ENCODE measurements around the gene C5orf46.

DNA sequence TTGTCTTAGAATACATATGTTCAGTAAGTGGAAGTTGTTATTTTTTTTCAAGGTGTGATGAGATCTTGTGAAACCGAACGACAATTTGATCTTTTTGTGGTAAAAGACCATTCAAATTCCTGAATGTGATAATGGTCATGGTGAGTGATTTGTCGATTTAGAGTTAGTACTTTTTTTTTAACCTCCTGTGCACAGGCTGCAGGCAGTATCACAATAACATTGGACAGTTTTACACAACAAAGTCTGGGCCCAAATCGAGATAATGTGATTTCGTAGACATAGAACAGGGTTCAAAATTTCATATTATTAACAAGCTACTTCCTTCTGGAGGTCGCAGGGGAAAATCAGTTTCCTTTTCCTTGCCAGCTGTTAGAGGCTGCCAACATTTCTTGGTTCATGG, 48.6 kb upstream of the C5orf46 start:
- TF ChIP-seq RAD21 (IDR thresholded peaks at IDR 0.05; ENCODE audit: low read length) (no peak), POLR2AphosphoS5 (IDR thresholded peaks at IDR 0.05; ENCODE audit: low read depth, low read length) (no peak), JUND (IDR thresholded peaks at IDR 0.05) (no peak), RCOR1 (IDR thresholded peaks at IDR 0.05; ENCODE audit: low read length) (no peak), MXI1 (IDR thresholded peaks at IDR 0.05; ENCODE audit: low read depth, low read length) (no peak), EP300 (IDR thresholded peaks at IDR 0.05; ENCODE audit: borderline replicate concordance in 1 of 2, low read depth in 1 of 2, low read length in 1 of 2) (no peak), NRF1 (IDR thresholded peaks at IDR 0.05; ENCODE audit: low read depth, low read length) (no peak), TCF12 (IDR thresholded peaks at IDR 0.05) (no peak), ELF1 (IDR thresholded peaks at IDR 0.05) (no peak)
- TF ChIP-seq, protein P1, sequence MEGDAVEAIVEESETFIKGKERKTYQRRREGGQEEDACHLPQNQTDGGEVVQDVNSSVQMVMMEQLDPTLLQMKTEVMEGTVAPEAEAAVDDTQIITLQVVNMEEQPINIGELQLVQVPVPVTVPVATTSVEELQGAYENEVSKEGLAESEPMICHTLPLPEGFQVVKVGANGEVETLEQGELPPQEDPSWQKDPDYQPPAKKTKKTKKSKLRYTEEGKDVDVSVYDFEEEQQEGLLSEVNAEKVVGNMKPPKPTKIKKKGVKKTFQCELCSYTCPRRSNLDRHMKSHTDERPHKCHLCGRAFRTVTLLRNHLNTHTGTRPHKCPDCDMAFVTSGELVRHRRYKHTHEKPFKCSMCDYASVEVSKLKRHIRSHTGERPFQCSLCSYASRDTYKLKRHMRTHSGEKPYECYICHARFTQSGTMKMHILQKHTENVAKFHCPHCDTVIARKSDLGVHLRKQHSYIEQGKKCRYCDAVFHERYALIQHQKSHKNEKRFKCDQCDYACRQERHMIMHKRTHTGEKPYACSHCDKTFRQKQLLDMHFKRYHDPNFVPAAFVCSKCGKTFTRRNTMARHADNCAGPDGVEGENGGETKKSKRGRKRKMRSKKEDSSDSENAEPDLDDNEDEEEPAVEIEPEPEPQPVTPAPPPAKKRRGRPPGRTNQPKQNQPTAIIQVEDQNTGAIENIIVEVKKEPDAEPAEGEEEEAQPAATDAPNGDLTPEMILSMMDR (IDR thresholded peaks at IDR 0.05): no peak
- TF ChIP-seq, protein P2, sequence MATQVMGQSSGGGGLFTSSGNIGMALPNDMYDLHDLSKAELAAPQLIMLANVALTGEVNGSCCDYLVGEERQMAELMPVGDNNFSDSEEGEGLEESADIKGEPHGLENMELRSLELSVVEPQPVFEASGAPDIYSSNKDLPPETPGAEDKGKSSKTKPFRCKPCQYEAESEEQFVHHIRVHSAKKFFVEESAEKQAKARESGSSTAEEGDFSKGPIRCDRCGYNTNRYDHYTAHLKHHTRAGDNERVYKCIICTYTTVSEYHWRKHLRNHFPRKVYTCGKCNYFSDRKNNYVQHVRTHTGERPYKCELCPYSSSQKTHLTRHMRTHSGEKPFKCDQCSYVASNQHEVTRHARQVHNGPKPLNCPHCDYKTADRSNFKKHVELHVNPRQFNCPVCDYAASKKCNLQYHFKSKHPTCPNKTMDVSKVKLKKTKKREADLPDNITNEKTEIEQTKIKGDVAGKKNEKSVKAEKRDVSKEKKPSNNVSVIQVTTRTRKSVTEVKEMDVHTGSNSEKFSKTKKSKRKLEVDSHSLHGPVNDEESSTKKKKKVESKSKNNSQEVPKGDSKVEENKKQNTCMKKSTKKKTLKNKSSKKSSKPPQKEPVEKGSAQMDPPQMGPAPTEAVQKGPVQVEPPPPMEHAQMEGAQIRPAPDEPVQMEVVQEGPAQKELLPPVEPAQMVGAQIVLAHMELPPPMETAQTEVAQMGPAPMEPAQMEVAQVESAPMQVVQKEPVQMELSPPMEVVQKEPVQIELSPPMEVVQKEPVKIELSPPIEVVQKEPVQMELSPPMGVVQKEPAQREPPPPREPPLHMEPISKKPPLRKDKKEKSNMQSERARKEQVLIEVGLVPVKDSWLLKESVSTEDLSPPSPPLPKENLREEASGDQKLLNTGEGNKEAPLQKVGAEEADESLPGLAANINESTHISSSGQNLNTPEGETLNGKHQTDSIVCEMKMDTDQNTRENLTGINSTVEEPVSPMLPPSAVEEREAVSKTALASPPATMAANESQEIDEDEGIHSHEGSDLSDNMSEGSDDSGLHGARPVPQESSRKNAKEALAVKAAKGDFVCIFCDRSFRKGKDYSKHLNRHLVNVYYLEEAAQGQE (IDR thresholded peaks at IDR 0.05; ENCODE audit: low read depth, low read length): no peak
- TF ChIP-seq, protein P3, sequence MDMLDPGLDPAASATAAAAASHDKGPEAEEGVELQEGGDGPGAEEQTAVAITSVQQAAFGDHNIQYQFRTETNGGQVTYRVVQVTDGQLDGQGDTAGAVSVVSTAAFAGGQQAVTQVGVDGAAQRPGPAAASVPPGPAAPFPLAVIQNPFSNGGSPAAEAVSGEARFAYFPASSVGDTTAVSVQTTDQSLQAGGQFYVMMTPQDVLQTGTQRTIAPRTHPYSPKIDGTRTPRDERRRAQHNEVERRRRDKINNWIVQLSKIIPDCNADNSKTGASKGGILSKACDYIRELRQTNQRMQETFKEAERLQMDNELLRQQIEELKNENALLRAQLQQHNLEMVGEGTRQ (IDR thresholded peaks at IDR 0.05; ENCODE audit: borderline replicate concordance, low read depth, low read length): no peak
